HG03196 (cell line): ENCODE measurements around the gene LRCOL1.

Experiments
- ATAC-seq: cut with Tn5 transposase; IDR thresholded peaks from one replicate; pipeline ENCODE4 v1.9.1; 2021; ENCODE audit not compliant: unreplicated experiment

LRCOL1 gene

GRCh38 chr12:132568826-132569480 is 41.4 kb downstream of the LRCOL1 start:
- ATAC-seq, result no peak

GRCh38 chr12:132568301-132568700 is 42.1 kb downstream of the LRCOL1 start:
- ATAC-seq, result no peak

DNA sequence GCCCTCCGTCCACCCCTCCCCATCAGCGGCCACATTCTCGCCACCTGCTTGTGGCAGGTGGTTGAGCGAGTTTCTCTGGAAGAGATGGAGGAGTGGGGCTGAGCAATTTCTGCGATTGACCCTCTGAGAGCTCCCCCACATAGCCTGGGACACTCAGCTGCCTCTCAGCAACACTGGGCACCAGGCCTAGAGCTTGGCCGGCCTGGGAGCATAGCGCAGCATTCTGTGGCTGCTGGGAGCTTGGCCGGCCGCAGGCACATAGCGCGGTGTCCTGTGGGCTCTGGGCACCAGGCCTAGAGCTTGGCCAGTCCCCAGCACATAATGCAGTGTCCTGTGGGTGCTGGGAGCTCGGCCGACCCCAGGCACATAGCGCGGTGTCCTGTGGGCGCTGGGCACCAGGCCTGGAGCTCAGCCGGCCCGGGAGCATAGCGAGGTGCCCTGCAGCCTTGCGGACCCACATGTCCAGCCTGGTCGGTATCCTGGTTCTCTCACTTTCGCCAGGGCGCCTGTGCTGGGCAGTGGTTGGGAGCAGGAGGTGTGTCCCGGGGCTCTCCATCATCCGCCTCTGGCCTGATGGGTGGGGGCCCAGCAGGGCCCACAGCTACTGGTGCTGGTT is 43.8 kb downstream of the LRCOL1 start:
- ATAC-seq, result no peak

GRCh38 chr12:132565365-132565764 is 45.0 kb downstream of the LRCOL1 start:
- no peak for ATAC-seq

DNA sequence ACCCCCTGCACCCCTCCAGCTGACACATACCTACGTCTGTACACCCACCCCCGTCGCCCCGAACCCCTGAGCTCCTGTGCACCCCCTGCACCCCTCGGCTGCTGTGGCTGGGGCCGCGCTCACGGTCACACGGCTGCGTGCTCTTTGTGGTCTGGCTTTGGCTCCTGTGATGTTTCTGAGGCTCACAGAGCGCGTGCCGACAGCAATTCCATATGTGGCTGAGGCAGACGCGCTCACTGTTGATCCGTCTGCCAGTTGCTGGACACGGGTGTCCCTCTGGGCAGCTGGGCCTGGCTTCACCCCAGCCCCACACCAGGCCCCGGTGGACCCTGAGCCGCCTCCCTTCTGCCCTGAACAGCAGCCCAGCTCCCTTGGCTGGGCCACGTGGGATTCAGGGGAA is 46.5 kb downstream of the LRCOL1 start:
- ATAC-seq, result no peak

DNA sequence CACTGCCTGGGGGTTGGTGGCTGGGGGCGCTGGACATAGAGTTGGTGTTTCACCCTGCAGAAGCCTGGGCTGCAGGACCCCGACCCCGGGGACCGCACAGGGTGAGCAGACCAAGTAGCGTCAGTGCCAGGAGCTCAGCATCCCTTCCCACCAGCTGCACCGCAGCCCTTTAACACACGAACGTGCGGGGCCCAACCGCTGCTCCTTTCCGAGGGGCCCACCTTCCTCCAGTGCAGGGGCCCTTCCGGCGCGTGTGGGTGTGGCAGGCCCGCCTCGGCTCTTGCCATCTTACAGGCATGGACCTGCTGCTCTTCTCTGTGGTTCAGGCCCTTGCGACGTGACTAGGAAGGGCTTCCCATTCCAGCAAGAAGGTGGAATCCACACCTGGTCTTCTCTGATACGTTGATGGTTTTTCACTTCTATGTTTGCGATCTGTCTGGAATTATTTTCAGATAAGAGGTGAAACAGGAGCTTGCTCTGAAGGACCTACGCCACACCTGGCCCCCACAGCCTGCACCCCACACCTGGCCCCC is 47.8 kb downstream of the LRCOL1 start:
- ATAC-seq, result no peak

DNA sequence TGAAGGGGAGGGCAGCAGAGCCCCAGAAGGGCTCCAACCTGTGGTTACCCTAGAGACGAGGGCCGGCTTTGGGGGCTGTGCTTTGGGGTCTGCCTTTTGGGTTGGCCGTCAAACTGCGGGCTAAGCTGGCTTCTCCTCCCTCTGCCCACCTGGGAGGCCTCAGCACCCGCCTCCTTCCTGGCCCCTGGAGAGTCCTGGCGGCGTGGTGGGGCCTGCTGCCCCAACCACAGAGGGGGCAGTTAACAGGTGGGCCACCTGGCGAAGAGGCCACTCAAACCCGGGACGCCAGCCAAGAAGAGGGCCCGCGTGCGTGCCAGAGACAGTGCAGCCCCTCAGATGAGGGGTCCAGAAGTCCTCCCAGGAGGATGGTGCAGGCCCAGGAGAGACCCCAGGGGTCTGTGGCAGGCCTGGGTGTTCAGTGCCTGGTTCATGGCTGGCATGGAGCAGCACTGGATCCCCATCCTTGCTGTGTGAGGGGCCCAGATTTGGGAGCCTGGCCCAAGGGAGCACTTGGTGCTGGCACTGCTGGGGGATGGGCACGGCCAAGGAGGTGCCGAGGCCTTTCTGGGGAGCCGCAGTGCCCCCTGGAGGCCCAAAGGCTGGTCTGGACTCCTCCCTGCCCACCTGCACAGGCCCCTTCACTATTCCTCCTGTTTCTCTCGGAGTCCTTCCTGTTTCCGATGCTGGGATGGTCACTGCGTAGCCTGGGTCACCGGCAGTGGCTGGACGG is 48.8 kb downstream of the LRCOL1 start:
- no peak for ATAC-seq

- ATAC-seq, result no peak
Measured at GRCh38 chr12:132560614-132561426, 49.6 kb downstream of the LRCOL1 start.

DNA sequence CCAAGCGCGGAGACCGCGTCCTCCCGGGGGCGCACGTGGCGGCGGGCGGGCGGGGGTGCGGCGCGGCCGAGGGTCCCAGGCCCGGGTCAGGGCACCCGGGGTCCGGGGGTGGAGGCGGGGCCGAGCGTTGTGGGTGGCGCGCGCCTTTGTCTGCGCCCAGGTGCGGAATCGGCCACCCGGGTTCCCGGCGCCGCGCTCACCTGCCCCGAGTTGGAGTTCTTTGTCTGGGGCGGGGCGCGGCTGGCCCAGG is 50.1 kb downstream of the LRCOL1 start:
- no peak for ATAC-seq

DNA sequence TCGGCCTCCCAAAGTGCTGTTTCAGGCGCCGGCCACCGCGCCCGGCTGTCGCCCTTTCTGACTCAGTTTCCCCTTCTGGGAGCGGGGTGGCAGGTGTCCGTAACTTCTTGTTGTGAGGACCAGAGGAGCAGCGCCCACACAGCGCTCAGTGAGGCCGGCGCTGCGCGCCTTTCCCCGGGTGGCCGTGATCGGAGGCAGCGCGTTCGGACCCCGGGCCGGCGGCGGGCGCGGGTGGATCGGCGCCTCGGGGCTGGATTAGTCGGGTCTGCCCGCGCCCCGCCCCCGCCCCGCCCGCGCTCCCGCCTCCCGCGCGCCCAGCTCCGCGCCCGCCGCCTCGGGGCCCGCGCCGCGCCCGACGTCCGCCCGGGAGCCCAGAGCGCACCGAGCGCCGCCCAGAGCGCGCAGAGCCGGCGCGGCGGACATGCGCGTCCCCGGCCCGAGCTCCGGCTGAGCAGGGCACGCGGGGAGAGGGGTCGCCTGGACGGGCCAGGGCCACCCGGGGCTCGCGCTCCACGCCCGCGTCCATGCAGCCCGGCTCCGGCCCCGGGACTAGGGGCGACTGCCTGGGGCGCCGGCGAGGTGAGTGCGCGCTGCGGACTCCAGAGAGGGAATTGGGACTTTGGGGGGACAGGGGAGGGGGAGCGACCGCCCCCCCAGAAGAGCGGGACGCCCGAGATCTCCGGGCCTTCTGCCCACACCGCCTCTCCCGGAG is 50.6 kb downstream of the LRCOL1 start:
- no peak for ATAC-seq

DNA sequence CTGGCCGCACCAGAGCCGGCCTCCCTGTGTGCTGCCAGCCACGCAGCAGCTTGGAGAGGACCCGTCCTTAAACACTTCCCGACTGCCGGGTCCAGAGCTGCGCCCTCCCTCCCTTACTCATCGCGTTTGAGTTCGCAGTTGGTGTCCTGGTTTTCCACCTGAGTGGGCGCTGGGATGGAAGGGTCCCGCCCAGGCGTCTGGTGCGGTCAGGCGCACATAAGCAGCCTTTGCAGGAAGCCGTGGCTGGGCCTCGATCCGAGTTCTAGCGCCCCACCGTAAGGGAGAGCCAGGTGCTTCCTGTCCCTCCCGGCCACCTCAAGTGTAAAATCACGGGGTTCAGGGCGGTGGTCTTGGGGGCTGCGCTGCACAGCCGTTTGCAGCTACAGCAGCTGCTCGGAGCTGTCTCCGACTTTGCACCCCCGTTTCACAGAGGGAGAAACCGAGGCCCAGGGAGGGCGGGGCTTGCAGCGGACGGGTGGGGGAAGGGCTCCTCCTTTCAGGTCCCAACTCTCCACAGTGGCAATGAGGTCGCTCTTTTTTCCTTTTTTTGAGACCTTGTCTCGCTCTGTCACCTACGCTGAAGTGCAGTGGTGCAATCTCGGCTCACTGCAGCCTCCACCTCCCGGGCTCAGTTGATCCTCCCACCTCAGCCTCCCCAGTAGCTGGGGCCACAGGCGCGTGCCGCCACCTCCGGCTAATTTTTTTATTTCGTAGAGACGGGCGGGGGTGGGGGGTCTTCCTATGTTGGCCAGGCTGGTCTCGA is 51.3 kb downstream of the LRCOL1 start:
- ATAC-seq, result no peak

DNA sequence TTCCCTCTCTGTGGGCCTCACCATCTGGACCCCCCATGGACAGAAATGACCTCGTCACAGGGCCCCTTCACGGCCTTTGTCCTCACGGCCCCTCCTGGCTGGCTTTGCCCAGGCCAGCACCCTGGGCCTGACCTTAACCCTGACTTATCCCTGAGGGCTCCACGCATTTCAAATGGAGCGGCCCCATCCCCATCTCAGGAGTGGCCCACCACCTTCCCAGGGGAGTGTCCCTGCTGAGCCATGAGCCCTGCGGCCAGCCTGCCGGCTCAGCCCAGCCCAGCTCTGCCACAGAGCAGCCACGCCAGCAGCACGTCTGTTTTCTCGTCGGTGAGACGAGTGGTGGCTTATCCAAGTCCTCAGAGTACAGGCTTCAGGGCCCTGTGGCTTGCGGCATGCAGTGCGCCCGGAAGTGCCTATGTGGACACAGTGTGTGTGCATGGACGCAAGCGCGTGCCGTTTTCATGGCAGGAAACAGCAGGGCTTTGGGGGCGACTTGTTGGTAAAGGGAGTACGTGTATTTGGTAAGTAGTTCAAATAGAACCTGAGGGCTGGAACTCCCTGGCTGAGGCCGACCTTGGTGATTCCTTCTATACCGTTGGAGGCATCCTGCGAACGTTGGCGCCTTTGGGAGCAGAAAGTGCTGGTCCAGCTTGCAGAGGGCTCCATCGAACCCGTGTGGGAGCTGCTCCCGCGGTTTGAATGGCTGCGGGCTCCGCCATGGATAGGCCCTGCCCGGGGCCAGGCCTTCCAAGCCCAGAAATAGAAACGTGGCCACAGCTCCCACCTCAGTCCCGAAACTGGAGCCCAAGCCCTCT is 52.1 kb downstream of the LRCOL1 start:
- ATAC-seq, result no peak

- ATAC-seq, result no peak
Measured at GRCh38 chr12:132557291-132558015, 52.9 kb downstream of the LRCOL1 start.

- ATAC-seq, result no peak
Measured at GRCh38 chr12:132556801-132557200, 53.6 kb downstream of the LRCOL1 start.

GRCh38 chr12:132556216-132556615 is 54.2 kb downstream of the LRCOL1 start:
- ATAC-seq, result no peak

GRCh38 chr12:132555686-132556085 is 54.7 kb downstream of the LRCOL1 start:
- no peak for ATAC-seq

DNA sequence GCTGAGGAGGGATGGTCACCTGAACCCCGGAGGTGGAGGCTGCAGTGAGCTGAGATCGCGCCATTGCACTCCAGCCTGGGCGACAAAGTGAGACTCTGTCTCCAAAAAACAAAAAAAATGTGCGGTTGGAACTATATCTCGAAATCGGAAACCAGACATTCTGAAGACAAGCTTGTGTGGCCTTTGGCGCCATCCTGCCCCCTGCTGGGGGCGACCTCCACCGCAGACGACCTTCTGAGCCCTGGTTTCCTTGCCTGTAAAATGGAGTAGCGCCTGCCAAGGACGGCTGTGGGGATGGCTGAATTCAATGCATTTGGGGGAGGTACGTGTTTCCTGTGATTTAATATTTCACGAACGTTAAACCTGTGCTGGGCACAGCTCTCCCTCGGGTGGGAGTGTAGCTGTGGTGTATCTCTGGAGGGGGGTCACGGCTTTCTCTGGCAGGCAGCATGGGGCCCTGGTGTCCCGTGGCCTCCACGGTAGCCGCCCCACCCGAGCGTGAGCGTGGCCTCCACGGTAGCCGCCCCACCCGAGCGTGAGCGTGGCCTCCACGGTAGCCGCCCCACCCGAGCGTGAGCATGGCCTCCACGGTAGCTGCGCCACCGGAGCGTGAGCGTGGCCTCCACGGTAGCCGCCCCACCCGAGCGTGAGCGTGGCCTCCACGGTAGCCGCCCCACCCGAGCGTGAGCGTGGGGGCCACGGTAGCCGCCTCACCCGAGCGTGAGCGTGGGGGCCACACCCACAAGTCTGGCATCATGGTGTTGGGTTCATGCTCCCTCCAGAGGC is 55.3 kb downstream of the LRCOL1 start:
- no peak for ATAC-seq
